Right lobe of liver (tissue), 4 donors: ENCODE data around the gene CLMN.

ENCODE experiments used
- CTCF ChIP-seq, 4 donors: fragments of 200-600 bp in 3 of 4; fragments of 450-650 bp in 1 of 4; IDR thresholded peaks; one replicate each; pipeline versions ENCODE4 v1.5.1 to v1.8.0; 2016 to 2022; ENCODE audit warnings: antibody characterized with exemption in 4 of 4, mild to moderate bottlenecking in 2 of 4
- POLR2A ChIP-seq: fragments of 450-650 bp; IDR thresholded peaks from one replicate; pipeline ENCODE4 v1.6.1; 2017; ENCODE audit warnings: antibody characterized with exemption, mild to moderate bottlenecking
- donor health status: DM: no; HTN: no; CAD: no.
- donor health status: DM: no; HTN: no; CAD: no.
- donor health status: DM: no; HTN: yes; CAD: no.

GRCh38 chr14:95196268-95196667, 123.4 kb downstream of the CLMN start:
- TF ChIP-seq CTCF (IDR thresholded peaks at IDR 0.05), result peak in 3 of 4 donors; percentile 14 to 20 (median 20)
- TF ChIP-seq POLR2A, result no peak
